ENCODE data around the gene OR1K1. TPM values are rescaled to one million over a fixed set of nuclear protein-coding genes. Genes with fewer than 3 reads are reported as not detected.

The OR1K1 gene
- total and polyA plus RNA-seq, 2 experiments from 2014 or later, result not detected

DNA sequence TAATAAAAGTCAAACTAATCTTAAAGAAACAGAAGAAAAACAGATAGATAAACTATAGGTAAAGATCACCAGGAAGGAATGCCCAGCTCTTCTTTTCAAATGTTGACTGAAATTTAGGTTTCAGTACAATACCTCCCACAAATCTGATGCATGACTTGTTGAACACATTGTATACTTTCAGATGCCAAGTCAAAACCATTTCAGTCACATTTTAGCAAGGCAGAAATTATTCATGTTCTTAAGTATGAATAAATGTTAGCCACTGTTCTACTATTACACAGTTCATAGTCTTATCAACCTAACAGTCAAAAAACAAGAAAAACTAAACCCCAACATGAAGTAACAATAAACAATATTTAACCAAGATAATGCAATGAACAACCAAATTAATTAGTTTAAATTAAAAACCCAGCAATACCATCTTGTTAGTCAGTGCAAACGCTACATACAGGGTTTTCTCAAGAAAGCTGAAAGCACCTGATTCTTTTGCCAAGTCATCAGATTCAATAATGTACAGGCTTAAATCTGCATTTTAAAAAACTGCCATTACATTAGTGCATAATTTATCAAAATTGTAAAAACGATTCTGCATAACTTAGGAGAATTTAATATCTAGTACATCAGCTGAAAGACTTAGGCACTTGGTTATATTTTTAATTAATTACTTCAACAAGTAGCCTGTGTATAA is 48.5 kb downstream of the OR1K1 start:
- no peaks in the 10 kb centered on the region for H3K4me1 ChIP-seq (ENCODE audit: insufficient read depth)
- no peak overlapping the region for H3K4me2 ChIP-seq
- DNase-seq (ENCODE audit: low spot score), result no peak
- 90% methylated on average over 2 of the region's 2 CpGs for WGBS (ENCODE audit: low lambda C conversion rate, missing lambda C conversion rate)
- H3K9me2 ChIP-seq (replicated peaks; ENCODE audit: insufficient read depth), result no peaks in the 10 kb centered on the region
- TF ChIP-seq EZH2 (IDR thresholded peaks at IDR 0.05; ENCODE audit: borderline replicate concordance) (no peak), EZH2phosphoT487 (IDR thresholded peaks at IDR 0.05; ENCODE audit: low read depth, severe bottlenecking, unreplicated experiment) (no peak)
- TF ChIP-seq, protein P1, sequence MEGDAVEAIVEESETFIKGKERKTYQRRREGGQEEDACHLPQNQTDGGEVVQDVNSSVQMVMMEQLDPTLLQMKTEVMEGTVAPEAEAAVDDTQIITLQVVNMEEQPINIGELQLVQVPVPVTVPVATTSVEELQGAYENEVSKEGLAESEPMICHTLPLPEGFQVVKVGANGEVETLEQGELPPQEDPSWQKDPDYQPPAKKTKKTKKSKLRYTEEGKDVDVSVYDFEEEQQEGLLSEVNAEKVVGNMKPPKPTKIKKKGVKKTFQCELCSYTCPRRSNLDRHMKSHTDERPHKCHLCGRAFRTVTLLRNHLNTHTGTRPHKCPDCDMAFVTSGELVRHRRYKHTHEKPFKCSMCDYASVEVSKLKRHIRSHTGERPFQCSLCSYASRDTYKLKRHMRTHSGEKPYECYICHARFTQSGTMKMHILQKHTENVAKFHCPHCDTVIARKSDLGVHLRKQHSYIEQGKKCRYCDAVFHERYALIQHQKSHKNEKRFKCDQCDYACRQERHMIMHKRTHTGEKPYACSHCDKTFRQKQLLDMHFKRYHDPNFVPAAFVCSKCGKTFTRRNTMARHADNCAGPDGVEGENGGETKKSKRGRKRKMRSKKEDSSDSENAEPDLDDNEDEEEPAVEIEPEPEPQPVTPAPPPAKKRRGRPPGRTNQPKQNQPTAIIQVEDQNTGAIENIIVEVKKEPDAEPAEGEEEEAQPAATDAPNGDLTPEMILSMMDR (IDR thresholded peaks at IDR 0.05; ENCODE audit: poor library complexity), result no peak
- H3K4me3 ChIP-seq, result no peak overlapping the region
- no peaks in the 10 kb centered on the region for H3K9me3 ChIP-seq (ENCODE audit: low read depth)
- H4K20me1 ChIP-seq (ENCODE audit: insufficient read depth, poor library complexity, severe bottlenecking), result no peaks in the 10 kb centered on the region
- H3K27me3 ChIP-seq, result no peaks in the 10 kb centered on the region
- no peak overlapping the region for H3K27ac ChIP-seq
- no peaks in the 10 kb centered on the region for H3K79me2 ChIP-seq
- no peak overlapping the region for H2AFZ ChIP-seq
- H3K36me3 ChIP-seq (replicated peaks; ENCODE audit: insufficient read depth, low read depth), result peaks cover 6% of the 10 kb centered on the region

Other genes with a start within 250 kb of the OR1K1 start
- gene OR1N2, start 247.0 kb upstream of the OR1K1 start, total RNA-seq, result not detected in 2 replicates
- not detected in 2 replicates for gene OR1N2, start 247.0 kb upstream of the OR1K1 start, polyA plus RNA-seq
- gene OR1L8, start 216.7 kb upstream of the OR1K1 start, total RNA-seq, result not detected in 2 replicates
- not detected in 2 replicates for gene OR1L8, start 216.7 kb upstream of the OR1K1 start, polyA plus RNA-seq
- gene OR1Q1, start 185.4 kb upstream of the OR1K1 start, total RNA-seq, result not detected in 2 replicates
- gene OR1Q1, start 185.4 kb upstream of the OR1K1 start, polyA plus RNA-seq, result not detected in 2 replicates
- not detected in 2 replicates for gene OR1B1, start 142.5 kb upstream of the OR1K1 start, total RNA-seq
- not detected in 2 replicates for gene OR1B1, start 142.5 kb upstream of the OR1K1 start, polyA plus RNA-seq
- gene OR1L1, start 138.4 kb upstream of the OR1K1 start, total RNA-seq, result not detected in 2 replicates
- gene OR1L1, start 138.4 kb upstream of the OR1K1 start, polyA plus RNA-seq, result not detected in 2 replicates
- gene OR1L3, start 125.0 kb upstream of the OR1K1 start, total RNA-seq, result not detected in 2 replicates
- gene OR1L3, start 125.0 kb upstream of the OR1K1 start, polyA plus RNA-seq, result not detected in 2 replicates
- not detected in 2 replicates for gene OR1L4, start 76.1 kb upstream of the OR1K1 start, total RNA-seq
- gene OR1L4, start 76.1 kb upstream of the OR1K1 start, polyA plus RNA-seq, result not detected in 2 replicates
- gene OR1L6, start 57.8 kb upstream of the OR1K1 start, total RNA-seq, result not detected in 2 replicates
- not detected in 2 replicates for gene OR1L6, start 57.8 kb upstream of the OR1K1 start, polyA plus RNA-seq
- gene OR5C1, start 11.2 kb upstream of the OR1K1 start, total RNA-seq, result not detected in 2 replicates
- not detected in 2 replicates for gene OR5C1, start 11.2 kb upstream of the OR1K1 start, polyA plus RNA-seq
- gene PDCL, start 28.5 kb downstream of the OR1K1 start, total RNA-seq, result 24.8 and 28.1 TPM in 2 replicates
- gene PDCL, start 28.5 kb downstream of the OR1K1 start, polyA plus RNA-seq, result 11.8 and 16.1 TPM in 2 replicates
- gene RC3H2, start 105.2 kb downstream of the OR1K1 start, total RNA-seq, result 42.7 and 43.7 TPM in 2 replicates
- gene RC3H2, start 105.2 kb downstream of the OR1K1 start, polyA plus RNA-seq, result 17.8 and 22.3 TPM in 2 replicates
- gene ZBTB6, start 113.2 kb downstream of the OR1K1 start, total RNA-seq, result 12.0 and 13.8 TPM in 2 replicates
- 1.9 and 2.4 TPM in 2 replicates for gene ZBTB6, start 113.2 kb downstream of the OR1K1 start, polyA plus RNA-seq
- gene ZBTB26, start 131.4 kb downstream of the OR1K1 start, total RNA-seq, result 6.4 and 7.7 TPM in 2 replicates
- 2.6 and 2.9 TPM in 2 replicates for gene ZBTB26, start 131.4 kb downstream of the OR1K1 start, polyA plus RNA-seq
- gene RABGAP1, start 140.9 kb downstream of the OR1K1 start, total RNA-seq, result 47.4 and 58.4 TPM in 2 replicates
- 23.7 and 26.8 TPM in 2 replicates for gene RABGAP1, start 140.9 kb downstream of the OR1K1 start, polyA plus RNA-seq
- gene GPR21, start 233.5 kb downstream of the OR1K1 start, total RNA-seq, result 0.50 and 2.2 TPM in 2 replicates
- gene GPR21, start 233.5 kb downstream of the OR1K1 start, polyA plus RNA-seq, result 0.75 TPM in 1 of 2 replicates, not detected in the other